ENCODE results near the gene KRTAP5-2.

GRCh38 chr11:1600626-1601025 lies 2.5 kb upstream of the KRTAP5-2 start:
- TF ChIP-seq REST (IDR thresholded peaks at IDR 0.05; ENCODE audit: low read depth) (no peak), CREB1 (IDR thresholded peaks at IDR 0.05; ENCODE audit: low read depth) (no peak)
